ENCODE data around the gene TSPAN9. TPM values are rescaled to one million over a fixed set of nuclear protein-coding genes. Genes with fewer than 3 reads are reported as not detected.

TSPAN9 gene
- polyA plus RNA-seq, 1 of the 3 experiments (the other 2 are of a cell fraction) = 34.9 TPM

GRCh38 chr12:3047961-3048360, 29.2 kb upstream of the TSPAN9 start (continued):
- TF ChIP-seq RCOR1 (IDR thresholded peaks at IDR 0.05; ENCODE audit: low read length) (no peak), USF1 (IDR thresholded peaks at IDR 0.05; ENCODE audit: borderline replicate concordance, low read depth) (no peak), ELF1 (IDR thresholded peaks at IDR 0.05) (no peak), GABPA (IDR thresholded peaks at IDR 0.05; ENCODE audit: low read depth) (no peak)

- Histone ChIP-seq H3K4me2 (no peak overlapping the region), H3K9ac (no peak overlapping the region), H3F3A (replicated peaks; ENCODE audit: insufficient read depth) (no peaks in the 10 kb centered on the region), H3K36me3 (replicated peaks in 1 of 2; ENCODE audit: control insufficient read depth in 1 of 2, insufficient read depth in 2 of 2, low read length in 1 of 2) (no peaks in the 10 kb centered on the region), H4K20me1 (ENCODE audit: insufficient read depth) (no peaks in the 10 kb centered on the region), H3K9me3 (no peaks in the 10 kb centered on the region), H3K9me2 (no peaks in the 10 kb centered on the region), H2AFZ (ENCODE audit: low read depth) (no peak overlapping the region), H3K27me3 (ENCODE audit: insufficient read depth) (no peaks in the 10 kb centered on the region), H3K79me2 (ENCODE audit: insufficient read depth) (no peaks in the 10 kb centered on the region), H3K4me1 (ENCODE audit: control insufficient read depth in 1 of 2, insufficient read depth in 2 of 2, low read depth in 1 of 2, low read length in 1 of 2) (no peaks in the 10 kb centered on the region), H3K27ac (ENCODE audit: low read depth in 2 of 2, low read length in 1 of 2) (no peak overlapping the region), H3K4me3 (ENCODE audit: low read depth in 2 of 2, low read length in 1 of 2) (no peak overlapping the region)
- TF ChIP-seq GATA2 (CRISPR knock-in tag; IDR thresholded peaks at IDR 0.05) = no peak
- ChIA-PET POLR2A (no interaction called here), CTCF (interaction anchor here (1.0 to 2.9 kb wide), 4 partner anchors 14 to 231 kb away, joined by 3 to 6 read pairs (median 4); no protein-coding TSS in a partner anchor)
- WGBS (ENCODE audit: low lambda C conversion rate) = 94% methylated on average over 4 of the region's 4 CpGs
- no peak for DNase-seq
Observed at GRCh38 chr12:3048540-3048939, 28.6 kb upstream of the TSPAN9 start.

- POLR2A ChIA-PET = no interaction called here
Observed at GRCh38 chr12:3049176-3049575, 28.0 kb upstream of the TSPAN9 start.

More at GRCh38 chr12:3049176-3049575, 28.0 kb upstream of the TSPAN9 start:
- Histone ChIP-seq H3K9me2 (no peaks in the 10 kb centered on the region), H3K79me2 (ENCODE audit: insufficient read depth) (no peaks in the 10 kb centered on the region), H3K9me3 (no peaks in the 10 kb centered on the region), H3K4me2 (no peak overlapping the region), H2AFZ (ENCODE audit: low read depth) (no peak overlapping the region), H3K9ac (no peak overlapping the region), H3K27me3 (ENCODE audit: insufficient read depth) (no peaks in the 10 kb centered on the region), H3K36me3 (replicated peaks in 1 of 2; ENCODE audit: control insufficient read depth in 1 of 2, insufficient read depth in 2 of 2, low read length in 1 of 2) (no peaks in the 10 kb centered on the region), H4K20me1 (ENCODE audit: insufficient read depth) (no peaks in the 10 kb centered on the region), H3K4me1 (ENCODE audit: control insufficient read depth in 1 of 2, insufficient read depth in 2 of 2, low read depth in 1 of 2, low read length in 1 of 2) (no peaks in the 10 kb centered on the region), H3K27ac (ENCODE audit: low read depth in 2 of 2, low read length in 1 of 2) (no peak overlapping the region), H3K4me3 (ENCODE audit: low read depth in 2 of 2, low read length in 1 of 2) (no peak overlapping the region), H3F3A (replicated peaks; ENCODE audit: insufficient read depth) (no peaks in the 10 kb centered on the region)
- WGBS (ENCODE audit: low lambda C conversion rate) = 83% methylated on average over 9 of the region's 9 CpGs
- CTCF ChIA-PET = interaction anchor here (1.1 to 2.9 kb wide), 4 partner anchors 15 to 226 kb away, joined by 3 to 6 read pairs (median 4); no protein-coding TSS in a partner anchor
- no peak for TF ChIP-seq ELF1 (IDR thresholded peaks at IDR 0.05)
- no peak for TF ChIP-seq IRF3 (IDR thresholded peaks at IDR 0.05; ENCODE audit: low read depth, low read length)
- TF ChIP-seq POLR2AphosphoS5 (IDR thresholded peaks at IDR 0.05; ENCODE audit: low read depth, low read length) = no peak
- TF ChIP-seq RFX5 (IDR thresholded peaks at IDR 0.05; ENCODE audit: low read length) = no peak
- TF ChIP-seq CTCF (IDR thresholded peaks at IDR 0.05) = no peak
- TF ChIP-seq MXI1 (IDR thresholded peaks at IDR 0.05; ENCODE audit: low read depth, low read length) = no peak
- TF ChIP-seq SMC3 (IDR thresholded peaks at IDR 0.05; ENCODE audit: low read depth, low read length) = no peak
- no peak for TF ChIP-seq USF2 (IDR thresholded peaks at IDR 0.05; ENCODE audit: borderline replicate concordance, low read depth, low read length)
- no peak for TF ChIP-seq MAX (IDR thresholded peaks at IDR 0.05; ENCODE audit: low read depth)
- no peak for TF ChIP-seq FOXJ3 (CRISPR knock-in tag; IDR thresholded peaks at IDR 0.05)
- TF ChIP-seq USF1 (IDR thresholded peaks at IDR 0.05; ENCODE audit: borderline replicate concordance, low read depth) = no peak
- no peak for TF ChIP-seq EP300 (IDR thresholded peaks at IDR 0.05; ENCODE audit: borderline replicate concordance in 1 of 2, low read depth in 1 of 2, low read length in 1 of 2)
- TF ChIP-seq RXRA (IDR thresholded peaks at IDR 0.05; ENCODE audit: borderline replicate concordance, low read depth) = no peak
- no peak for TF ChIP-seq SIN3A (IDR thresholded peaks at IDR 0.05; ENCODE audit: borderline replicate concordance, low read depth, low read length)
- no peak for DNase-seq

Measured in SK-N-SH (cell line).